CD4-positive, alpha-beta memory T cell (primary cell): ENCODE measurements around the gene HUS1B. TPM values are rescaled to one million over a fixed set of nuclear protein-coding genes. Genes with fewer than 3 reads are reported as not detected.
"Not testable (repeated sequence)": the region's sequence is repeated elsewhere in the genome, so short reads cannot be mapped to it uniquely, and the experiment has no call there.

Experiments used
- CTCF ChIA-PET: fragments of 350-600 bp; sonication (Branson Sonifier 250); formaldehyde crosslinking; loops from one replicate; lab custom pipeline; 2021; ENCODE audit warnings: inconsistent platforms; ENCODE audit not compliant: partially characterized antibody; lab: Charles Lee
- POLR2A ChIA-PET: fragments of 350-600 bp; sonication (Branson Sonifier 250); formaldehyde crosslinking; loops from one replicate; lab custom pipeline; 2021; ENCODE audit not compliant: partially characterized antibody; lab: Charles Lee
- DNase-seq, 5 donors: peaks; one replicate each; pipeline versions ENCODE4 v3.0.0 to v3.0.0-alpha.2; 2020 to 2022; ENCODE audit warnings: mixed read lengths in 1 of 5
- H3K27ac ChIP-seq: one replicate; pipeline ENCODE4 v1.7.0; 2013; ENCODE audit warnings: low read depth, low read length
- H3K27me3 ChIP-seq: 2 replicates; pipeline ENCODE4 v1.7.0; 2013; ENCODE audit warnings: mild to moderate bottlenecking, low read length, moderate library complexity; ENCODE audit not compliant: insufficient read depth
- H3K36me3 ChIP-seq: 2 replicates; pipeline ENCODE4 v1.7.0; 2013; ENCODE audit warnings: mild to moderate bottlenecking, low read length, moderate library complexity; ENCODE audit not compliant: insufficient read depth
- H3K4me1 ChIP-seq: 2 replicates; pipeline ENCODE4 v1.7.0; 2013; ENCODE audit warnings: mild to moderate bottlenecking, low read length, moderate library complexity; ENCODE audit not compliant: insufficient read depth
- H3K4me3 ChIP-seq, 2 donors: one replicate each; pipeline ENCODE4 v1.7.0; 2013; ENCODE audit warnings: low read length in 2 of 2, mild to moderate bottlenecking in 1 of 2
- H3K9me3 ChIP-seq, 2 donors: one replicate each; pipeline ENCODE4 v1.7.0; 2013; ENCODE audit warnings: low read length in 2 of 2, control low read depth in 1 of 2; ENCODE audit not compliant: control insufficient read depth in 1 of 2
- H3K27ac Mint-ChIP-seq, 7 donors: one replicate each; pipeline ENCODE4 v1.8.0; 2020 to 2021; ENCODE audit warnings: mixed read lengths in 7 of 7, mild to moderate bottlenecking in 6 of 7, inconsistent platforms in 3 of 7, moderate library complexity in 3 of 7
- H3K27me3 Mint-ChIP-seq, 2 donors: one replicate each; pipeline ENCODE4 v1.8.0; 2020 to 2021; ENCODE audit warnings: mixed read lengths in 2 of 2
- H3K36me3 Mint-ChIP-seq, 2 donors: one replicate each; pipeline ENCODE4 v1.8.0; 2020 to 2021; ENCODE audit warnings: mixed read lengths in 2 of 2, inconsistent platforms in 1 of 2, mild to moderate bottlenecking in 1 of 2
- H3K4me1 Mint-ChIP-seq, 4 donors: one replicate each; pipeline ENCODE4 v1.8.0; 2020 to 2021; ENCODE audit warnings: mixed read lengths in 4 of 4, mild to moderate bottlenecking in 1 of 4
- H3K4me3 Mint-ChIP-seq, 8 donors: one replicate each; pipeline ENCODE4 v1.8.0; 2020 to 2021; ENCODE audit warnings: mixed read lengths in 8 of 8, mild to moderate bottlenecking in 7 of 8, moderate library complexity in 6 of 8, inconsistent platforms in 3 of 8
- H3K9me3 Mint-ChIP-seq, 8 donors: one replicate each; pipeline ENCODE4 v1.8.0; 2020 to 2021; ENCODE audit warnings: mixed read lengths in 8 of 8, mild to moderate bottlenecking in 5 of 8, inconsistent platforms in 3 of 8, moderate library complexity in 1 of 8
- intact Hi-C: fragments of 100-400 bp; cut with micrococcal nuclease; formaldehyde crosslinking; loops from one replicate; pipeline ENCODE4 v1.15.1; 2023
- polyA plus RNA-seq, 2 donors: library from polyadenylated mRNA; unstranded; fragments of 300-500 nt; fragmentation: Illumina TruSeq; gene quantifications; one replicate each; pipeline ENCODE4 v1.2.3, GENCODE V29; 2021
- total RNA-seq, 2 experiments: library from RNA; stranded (reverse); gene quantifications; one replicate each; pipeline ENCODE4 v1.2.3, GENCODE V29; 2021

HUS1B gene
- total and polyA plus RNA-seq, 4 experiments from 2014 or later: 0.78 to 2.6 (median 2.0) TPM

DNA sequence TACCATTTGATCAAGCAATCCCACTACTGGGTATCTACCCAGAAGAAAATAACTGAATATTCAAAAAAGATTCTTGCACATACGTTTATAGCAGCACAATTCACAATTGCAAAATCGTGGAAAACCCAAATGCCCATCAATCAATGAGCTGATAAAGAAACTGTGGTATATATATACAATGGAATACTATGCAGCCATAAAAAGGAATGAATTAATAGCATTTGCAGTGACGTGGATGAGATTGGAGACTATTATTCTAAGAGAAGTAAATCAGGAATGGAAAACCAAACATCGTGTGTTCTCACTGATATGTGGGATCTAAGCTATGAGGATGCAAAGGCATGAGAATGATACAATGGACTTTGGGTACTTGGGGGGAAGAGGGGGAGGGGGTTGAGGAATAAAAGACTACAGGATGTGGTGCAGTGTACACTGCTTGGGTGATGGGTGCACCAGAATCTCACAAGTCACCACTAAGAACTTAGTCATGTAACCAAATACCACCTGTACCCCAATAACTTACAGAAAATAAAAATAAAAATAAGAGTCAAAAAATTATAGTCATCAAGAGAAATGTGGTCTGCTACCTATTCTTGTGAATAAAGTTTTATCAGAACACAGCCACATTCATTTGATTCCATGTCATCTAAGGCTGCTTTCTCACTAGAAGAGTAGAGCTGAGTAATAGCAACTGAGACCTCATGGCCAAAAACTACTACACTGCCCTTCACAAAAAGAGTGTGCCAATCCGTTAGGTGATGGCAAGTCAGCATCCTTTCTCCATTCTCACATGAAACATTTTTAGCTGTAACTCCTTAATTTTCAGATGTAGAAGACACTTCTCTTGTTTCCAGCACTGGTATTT is 8.7 kb upstream of the HUS1B start:
- Mint-ChIP-seq H3K4me1 (peaks cover 46 to 59% (median 52%) of the 10 kb centered on the region in 4 donors), H3K27ac (no peak overlapping the region), H3K27me3 (no peaks in the 10 kb centered on the region), H3K9me3 (peaks cover 0 to 14% (median 5%) of the 10 kb centered on the region in 8 donors), H3K36me3 (peaks cover 14 to 31% of the 10 kb centered on the region in 2 donors), H3K4me3 (no peak overlapping the region)
- H3K27me3 ChIP-seq: no peaks in the 10 kb centered on the region
- no peak for DNase-seq
- CTCF ChIA-PET: no interaction called here
- intact Hi-C loops: no loop called here
- H3K4me1 ChIP-seq: peaks cover 28% of the 10 kb centered on the region
- H3K4me3 ChIP-seq: no peak overlapping the region
- no peaks in the 10 kb centered on the region for H3K9me3 ChIP-seq
- POLR2A ChIA-PET: no interaction called here
- H3K36me3 ChIP-seq: peaks cover 3% of the 10 kb centered on the region
- H3K27ac ChIP-seq: no peak overlapping the region

DNA sequence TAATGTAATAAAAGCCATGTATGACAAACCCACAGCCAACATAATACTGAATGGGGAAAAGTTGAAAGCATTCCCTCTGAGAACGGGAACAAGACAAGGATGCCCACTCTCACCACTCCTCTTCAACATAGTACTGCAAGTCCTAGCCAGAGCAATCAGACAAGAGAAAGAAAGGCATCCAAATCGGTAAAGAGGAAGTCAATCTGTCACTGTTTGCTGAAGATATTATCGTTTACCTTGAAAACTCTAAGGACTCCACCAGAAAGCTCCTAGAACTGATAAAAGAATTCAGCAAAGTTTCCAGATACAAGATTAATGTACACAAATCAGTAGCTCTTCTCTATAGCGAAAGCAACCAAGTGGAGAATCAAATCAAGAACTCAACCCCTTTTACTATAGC is 6.9 kb upstream of the HUS1B start:
- Mint-ChIP-seq H3K36me3 (peaks cover 12 to 33% of the 10 kb centered on the region in 2 donors), H3K27ac (peak overlapping the region in 2 of 7 donors; percentile 7 to 68), H3K4me3 (peak overlapping the region in 3 of 8 donors; percentile 3 to 60 (median 31)), H3K4me1 (peaks cover 55 to 73% (median 64%) of the 10 kb centered on the region in 4 donors), H3K9me3 (peaks cover 0 to 14% (median 5%) of the 10 kb centered on the region in 8 donors)
- H3K27ac ChIP-seq, H3K36me3 ChIP-seq, H3K27me3 ChIP-seq, CTCF ChIA-PET, H3K9me3 ChIP-seq, H3K27me3 Mint-ChIP-seq, POLR2A ChIA-PET, intact Hi-C loops, DNase-seq, H3K4me3 ChIP-seq: not testable (repeated sequence)
- peaks cover 33% of the 10 kb centered on the region for H3K4me1 ChIP-seq

DNA sequence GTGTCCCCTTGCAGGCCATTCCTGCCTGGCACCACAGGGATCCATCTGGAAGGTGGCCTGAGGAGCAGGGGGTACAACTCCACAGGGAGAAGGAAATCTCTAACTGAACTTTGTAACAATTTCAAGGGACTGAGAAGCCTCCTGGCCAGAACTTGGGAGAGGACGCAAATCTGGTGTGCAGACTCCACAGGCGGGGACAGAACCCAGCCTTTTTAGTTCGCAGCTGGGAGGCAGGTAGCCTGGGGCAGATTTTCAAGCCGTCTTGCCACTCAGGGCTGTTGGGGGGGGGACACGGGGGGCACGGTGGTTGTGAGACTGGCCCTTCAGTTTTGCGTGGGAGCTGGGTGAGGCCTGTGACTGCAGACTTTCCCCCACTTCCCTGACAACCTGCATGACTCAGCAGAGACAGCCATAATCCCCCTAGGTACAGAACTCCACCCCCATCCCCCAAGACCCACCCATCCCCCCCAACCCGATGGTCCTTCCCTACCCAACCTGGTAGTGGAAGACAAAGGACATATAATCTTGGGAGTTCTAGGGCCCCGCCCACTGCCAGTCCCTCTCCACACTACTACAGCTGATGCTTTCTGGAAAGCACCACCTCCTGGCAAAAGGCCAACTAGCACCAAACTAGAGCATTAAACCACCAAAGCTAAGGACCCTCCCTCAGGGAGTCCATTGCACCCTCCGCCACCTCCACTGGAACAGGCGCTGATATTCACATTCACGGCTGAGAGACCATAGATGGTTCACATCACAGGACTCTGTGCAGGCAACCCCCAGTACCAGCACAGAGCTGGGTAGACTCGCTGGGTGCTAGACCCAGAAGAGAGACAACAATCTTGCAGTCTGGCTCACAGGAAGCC is 3.0 kb upstream of the HUS1B start:
- no peak for DNase-seq
- CTCF ChIA-PET: interaction anchor here (1.0 kb wide), 1 partner anchor 23 kb away, joined by 4 read pairs; no protein-coding TSS in a partner anchor
- Histone ChIP-seq H3K4me3 (no peak overlapping the region), H3K4me1 (peaks cover 33% of the 10 kb centered on the region), H3K27me3 (no peaks in the 10 kb centered on the region), H3K9me3 (no peaks in the 10 kb centered on the region), H3K27ac (no peak overlapping the region), H3K36me3 (no peaks in the 10 kb centered on the region)
- peaks cover 53 to 66% (median 60%) of the 10 kb centered on the region in 4 donors for H3K4me1 Mint-ChIP-seq
- peak overlapping the region in 6 of 7 donors; percentile 2 to 67 (median 40) for H3K27ac Mint-ChIP-seq
- peaks cover 0 to 5% (median 1%) of the 10 kb centered on the region in 8 donors for H3K9me3 Mint-ChIP-seq
- H3K36me3 Mint-ChIP-seq: peaks cover 22 to 40% of the 10 kb centered on the region in 2 donors
- peak overlapping the region in 3 of 8 donors; percentile 24 to 67 (median 64) for H3K4me3 Mint-ChIP-seq
- intact Hi-C loops: no loop called here
- POLR2A ChIA-PET: interaction anchor here (1.0 kb wide), 1 partner anchor 13 kb away, joined by 3 read pairs; no protein-coding TSS in a partner anchor
- H3K27me3 Mint-ChIP-seq: no peaks in the 10 kb centered on the region

DNA sequence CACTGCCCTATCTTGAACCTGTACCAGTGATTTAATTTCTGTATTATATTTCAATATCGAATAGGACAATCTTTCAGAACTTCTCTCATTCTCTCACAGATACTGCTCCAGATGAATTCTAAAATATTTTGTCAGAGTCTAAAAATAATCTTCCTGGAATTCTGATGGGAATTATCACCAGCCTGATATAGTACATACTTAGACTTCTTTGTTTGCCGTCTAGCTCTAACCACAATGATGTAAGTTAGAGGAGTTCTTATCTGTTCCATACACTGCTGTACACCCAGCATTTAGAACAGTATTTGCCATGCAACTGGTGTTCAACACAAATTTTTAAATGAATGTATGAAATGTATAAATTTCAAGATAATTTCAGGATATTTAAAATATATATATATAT is 1.3 kb upstream of the HUS1B start:
- ChIA-PET POLR2A (no interaction called here), CTCF (no interaction called here)
- peaks cover 0 to 4% (median 0%) of the 10 kb centered on the region in 8 donors for H3K9me3 Mint-ChIP-seq
- no peaks in the 10 kb centered on the region for H3K36me3 ChIP-seq
- H3K4me3 Mint-ChIP-seq: no peak overlapping the region
- peak overlapping the region in 1 of 7 donors; percentile 7 for H3K27ac Mint-ChIP-seq
- no peak overlapping the region for H3K4me3 ChIP-seq
- peaks cover 28% of the 10 kb centered on the region for H3K4me1 ChIP-seq
- no peaks in the 10 kb centered on the region for H3K9me3 ChIP-seq
- H3K27ac ChIP-seq: no peak overlapping the region
- H3K4me1 Mint-ChIP-seq: peaks cover 44 to 60% (median 53%) of the 10 kb centered on the region in 4 donors
- H3K27me3 Mint-ChIP-seq: no peaks in the 10 kb centered on the region
- DNase-seq: no peak
- no peaks in the 10 kb centered on the region for H3K27me3 ChIP-seq
- H3K36me3 Mint-ChIP-seq: peaks cover 28 to 44% of the 10 kb centered on the region in 2 donors
- intact Hi-C loops: no loop called here

DNA sequence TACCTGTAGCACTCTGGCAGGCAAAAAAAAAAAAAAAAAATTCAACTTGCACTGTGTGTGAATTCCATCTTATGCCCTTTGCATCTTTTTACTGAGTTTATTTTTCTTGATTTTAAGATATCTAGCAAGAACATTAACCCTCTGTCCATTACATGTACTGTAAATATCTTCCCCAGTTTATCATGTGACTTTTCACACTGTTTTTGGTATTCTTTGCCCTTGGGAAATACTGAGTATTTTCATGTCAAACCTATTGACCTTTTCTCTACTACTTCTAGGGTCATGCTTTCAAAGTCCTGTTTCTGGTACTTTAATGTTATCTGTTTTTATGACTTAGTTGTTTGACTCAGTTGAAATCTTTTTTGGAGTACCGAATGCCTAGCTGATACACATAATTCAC is 843 bp upstream of the HUS1B start:
- Histone ChIP-seq H3K9me3 (no peaks in the 10 kb centered on the region), H3K27ac (no peak overlapping the region), H3K4me3 (no peak overlapping the region), H3K4me1 (peaks cover 23% of the 10 kb centered on the region), H3K27me3 (no peaks in the 10 kb centered on the region), H3K36me3 (no peaks in the 10 kb centered on the region)
- no peaks in the 10 kb centered on the region for H3K27me3 Mint-ChIP-seq
- peaks cover 43 to 60% (median 52%) of the 10 kb centered on the region in 4 donors for H3K4me1 Mint-ChIP-seq
- no peak overlapping the region for H3K4me3 Mint-ChIP-seq
- DNase-seq: no peak
- peak overlapping the region in 1 of 7 donors; percentile 7 for H3K27ac Mint-ChIP-seq
- POLR2A ChIA-PET: no interaction called here
- peaks cover 28 to 49% of the 10 kb centered on the region in 2 donors for H3K36me3 Mint-ChIP-seq
- intact Hi-C loops: no loop called here
- peaks cover 0 to 4% (median 0%) of the 10 kb centered on the region in 8 donors for H3K9me3 Mint-ChIP-seq
- CTCF ChIA-PET: no interaction called here

DNA sequence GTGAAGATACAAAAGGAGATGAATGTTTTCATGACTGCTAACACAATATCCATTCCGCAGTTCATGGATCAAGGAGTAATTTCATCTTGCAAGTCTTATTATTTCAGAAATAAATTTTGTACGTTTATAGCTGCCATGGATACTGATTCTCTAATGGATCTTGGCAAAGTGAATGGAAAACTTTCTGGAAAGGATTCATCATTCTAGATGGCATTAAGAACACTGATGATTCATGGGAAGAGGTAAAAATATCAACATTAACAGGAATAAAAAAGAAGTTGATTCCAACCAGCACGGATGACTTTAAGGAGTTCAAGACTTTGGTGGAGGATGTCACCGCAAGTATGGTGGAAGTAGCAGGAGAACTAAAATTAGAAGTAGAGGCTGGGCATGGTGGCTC is 2.8 kb downstream of the HUS1B start:
- peaks cover 27 to 50% of the 10 kb centered on the region in 2 donors for H3K36me3 Mint-ChIP-seq
- H3K27ac Mint-ChIP-seq: peak overlapping the region in 1 of 7 donors; percentile 68
- H3K4me3 ChIP-seq: no peak overlapping the region
- POLR2A ChIA-PET: no interaction called here
- no peak overlapping the region for H3K27ac ChIP-seq
- no peak for DNase-seq
- no peaks in the 10 kb centered on the region for H3K9me3 ChIP-seq
- peaks cover 20 to 28% (median 23%) of the 10 kb centered on the region in 4 donors for H3K4me1 Mint-ChIP-seq
- H3K27me3 Mint-ChIP-seq: no peaks in the 10 kb centered on the region
- H3K36me3 ChIP-seq: no peaks in the 10 kb centered on the region
- intact Hi-C loops: no loop called here
- H3K4me3 Mint-ChIP-seq: no peak overlapping the region
- H3K27me3 ChIP-seq: no peaks in the 10 kb centered on the region
- CTCF ChIA-PET: interaction anchor here (0.9 kb wide), 1 partner anchor 61 kb away, joined by 5 read pairs; no protein-coding TSS in a partner anchor
- no peaks in the 10 kb centered on the region for H3K4me1 ChIP-seq
- H3K9me3 Mint-ChIP-seq: peaks cover 0 to 4% (median 0%) of the 10 kb centered on the region in 8 donors
